SK-N-SH (cell line): ENCODE results near the gene AFAP1L1.

Experiments used
- EZH2phosphoT487 ChIP-seq: fragments of 200-600 bp; sonication (generic); IDR thresholded peaks from 2 replicates; pipeline ENCODE4 v1.6.1; 2017; ENCODE audit warnings: low read depth, mixed run types, mild to moderate bottlenecking, antibody characterized with exemption, moderate library complexity, borderline replicate concordance
- GATA2 ChIP-seq: sonication (generic); formaldehyde crosslinking; IDR thresholded peaks from 2 replicates; pipeline ENCODE4 v1.5.0; 2020; ENCODE audit warnings: mild to moderate bottlenecking, missing genetic modification reagents
- JUND ChIP-seq: IDR thresholded peaks from 2 replicates; pipeline ENCODE4 v1.4.0; 2012
- NFIC ChIP-seq: IDR thresholded peaks from 2 replicates; pipeline ENCODE4 v1.4.0; 2012; ENCODE audit warnings: borderline replicate concordance
- POLR2AphosphoS5 ChIP-seq: IDR thresholded peaks from 2 replicates; pipeline ENCODE4 v1.6.1; 2012; ENCODE audit warnings: low read depth, low read length
- RAD21 ChIP-seq: IDR thresholded peaks from 2 replicates; pipeline ENCODE4 v1.6.1; 2012; ENCODE audit warnings: mild to moderate bottlenecking, low read length
- RFX5 ChIP-seq: IDR thresholded peaks from 2 replicates; pipeline ENCODE4 v1.6.1; 2012; ENCODE audit warnings: mild to moderate bottlenecking, improper control_type of control experiment, low read length
- TF ChIP-seq, protein P1 (sequence below): IDR thresholded peaks from 2 replicates; pipeline ENCODE4 v1.6.1; 2012; ENCODE audit warnings: mild to moderate bottlenecking, low read depth, low read length, moderate library complexity
- TF ChIP-seq, protein P2 (sequence below): fragments of 200-600 bp; sonication (generic); IDR thresholded peaks from 2 replicates; pipeline ENCODE4 v1.6.1; 2017; ENCODE audit warnings: antibody characterized with exemption, mild to moderate bottlenecking, moderate library complexity
- TF ChIP-seq, protein P3 (sequence below): IDR thresholded peaks from 2 replicates; pipeline ENCODE4 v1.4.0; 2012; ENCODE audit warnings: low read depth

DNA sequence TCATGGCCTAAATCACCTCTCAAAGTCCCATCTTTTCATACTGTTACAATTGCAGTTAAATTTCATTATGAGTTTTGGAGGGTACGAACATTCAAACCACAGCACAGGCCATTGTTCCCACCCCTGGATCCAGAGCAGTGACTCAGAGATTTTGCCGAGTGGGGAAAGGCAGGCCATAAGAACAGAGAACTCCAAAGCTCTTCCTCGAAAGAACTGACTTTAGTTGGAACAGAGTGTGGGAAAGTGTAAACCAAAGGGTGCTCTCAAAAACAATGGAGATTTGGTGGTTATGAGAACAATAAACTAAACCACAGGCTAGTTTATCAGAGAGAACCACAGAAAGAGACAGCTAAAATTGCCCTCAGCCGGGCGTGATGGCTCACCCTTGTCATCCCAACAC, 54.2 kb downstream of the AFAP1L1 start:
- TF ChIP-seq, protein P1, sequence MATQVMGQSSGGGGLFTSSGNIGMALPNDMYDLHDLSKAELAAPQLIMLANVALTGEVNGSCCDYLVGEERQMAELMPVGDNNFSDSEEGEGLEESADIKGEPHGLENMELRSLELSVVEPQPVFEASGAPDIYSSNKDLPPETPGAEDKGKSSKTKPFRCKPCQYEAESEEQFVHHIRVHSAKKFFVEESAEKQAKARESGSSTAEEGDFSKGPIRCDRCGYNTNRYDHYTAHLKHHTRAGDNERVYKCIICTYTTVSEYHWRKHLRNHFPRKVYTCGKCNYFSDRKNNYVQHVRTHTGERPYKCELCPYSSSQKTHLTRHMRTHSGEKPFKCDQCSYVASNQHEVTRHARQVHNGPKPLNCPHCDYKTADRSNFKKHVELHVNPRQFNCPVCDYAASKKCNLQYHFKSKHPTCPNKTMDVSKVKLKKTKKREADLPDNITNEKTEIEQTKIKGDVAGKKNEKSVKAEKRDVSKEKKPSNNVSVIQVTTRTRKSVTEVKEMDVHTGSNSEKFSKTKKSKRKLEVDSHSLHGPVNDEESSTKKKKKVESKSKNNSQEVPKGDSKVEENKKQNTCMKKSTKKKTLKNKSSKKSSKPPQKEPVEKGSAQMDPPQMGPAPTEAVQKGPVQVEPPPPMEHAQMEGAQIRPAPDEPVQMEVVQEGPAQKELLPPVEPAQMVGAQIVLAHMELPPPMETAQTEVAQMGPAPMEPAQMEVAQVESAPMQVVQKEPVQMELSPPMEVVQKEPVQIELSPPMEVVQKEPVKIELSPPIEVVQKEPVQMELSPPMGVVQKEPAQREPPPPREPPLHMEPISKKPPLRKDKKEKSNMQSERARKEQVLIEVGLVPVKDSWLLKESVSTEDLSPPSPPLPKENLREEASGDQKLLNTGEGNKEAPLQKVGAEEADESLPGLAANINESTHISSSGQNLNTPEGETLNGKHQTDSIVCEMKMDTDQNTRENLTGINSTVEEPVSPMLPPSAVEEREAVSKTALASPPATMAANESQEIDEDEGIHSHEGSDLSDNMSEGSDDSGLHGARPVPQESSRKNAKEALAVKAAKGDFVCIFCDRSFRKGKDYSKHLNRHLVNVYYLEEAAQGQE = no peak
- TF ChIP-seq, protein P2, sequence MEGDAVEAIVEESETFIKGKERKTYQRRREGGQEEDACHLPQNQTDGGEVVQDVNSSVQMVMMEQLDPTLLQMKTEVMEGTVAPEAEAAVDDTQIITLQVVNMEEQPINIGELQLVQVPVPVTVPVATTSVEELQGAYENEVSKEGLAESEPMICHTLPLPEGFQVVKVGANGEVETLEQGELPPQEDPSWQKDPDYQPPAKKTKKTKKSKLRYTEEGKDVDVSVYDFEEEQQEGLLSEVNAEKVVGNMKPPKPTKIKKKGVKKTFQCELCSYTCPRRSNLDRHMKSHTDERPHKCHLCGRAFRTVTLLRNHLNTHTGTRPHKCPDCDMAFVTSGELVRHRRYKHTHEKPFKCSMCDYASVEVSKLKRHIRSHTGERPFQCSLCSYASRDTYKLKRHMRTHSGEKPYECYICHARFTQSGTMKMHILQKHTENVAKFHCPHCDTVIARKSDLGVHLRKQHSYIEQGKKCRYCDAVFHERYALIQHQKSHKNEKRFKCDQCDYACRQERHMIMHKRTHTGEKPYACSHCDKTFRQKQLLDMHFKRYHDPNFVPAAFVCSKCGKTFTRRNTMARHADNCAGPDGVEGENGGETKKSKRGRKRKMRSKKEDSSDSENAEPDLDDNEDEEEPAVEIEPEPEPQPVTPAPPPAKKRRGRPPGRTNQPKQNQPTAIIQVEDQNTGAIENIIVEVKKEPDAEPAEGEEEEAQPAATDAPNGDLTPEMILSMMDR = no peak
- TF ChIP-seq GATA2 (CRISPR knock-in tag) = no peak
- TF ChIP-seq, protein P3, sequence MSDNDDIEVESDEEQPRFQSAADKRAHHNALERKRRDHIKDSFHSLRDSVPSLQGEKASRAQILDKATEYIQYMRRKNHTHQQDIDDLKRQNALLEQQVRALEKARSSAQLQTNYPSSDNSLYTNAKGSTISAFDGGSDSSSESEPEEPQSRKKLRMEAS = no peak
- TF ChIP-seq JUND = no peak
- TF ChIP-seq EZH2phosphoT487 = no peak
- no peak for TF ChIP-seq POLR2AphosphoS5
- TF ChIP-seq RFX5 = no peak
- no peak for TF ChIP-seq NFIC
- TF ChIP-seq RAD21 = no peak
